Stimulated activated CD4-positive, alpha-beta T cell treated with anti-CD3 and anti-CD28 coated beads, TNF-alpha, amount 100 ng/mL, for 4 hours (primary cell): ENCODE measurements around the gene COQ4.
A peak's percentile ranks its signal among the peaks of the same experiment; 100 is the strongest.
"Not testable (repeated sequence)": the region's sequence is repeated elsewhere in the genome, so short reads cannot be mapped to it uniquely, and the experiment has no call there.

Source experiments
- DNase-seq, 3 experiments: peaks; one replicate each; pipeline ENCODE4 v3.0.0-alpha.2; 2020; ENCODE audit warnings: low read depth in 3 of 3

The COQ4 gene

DNA sequence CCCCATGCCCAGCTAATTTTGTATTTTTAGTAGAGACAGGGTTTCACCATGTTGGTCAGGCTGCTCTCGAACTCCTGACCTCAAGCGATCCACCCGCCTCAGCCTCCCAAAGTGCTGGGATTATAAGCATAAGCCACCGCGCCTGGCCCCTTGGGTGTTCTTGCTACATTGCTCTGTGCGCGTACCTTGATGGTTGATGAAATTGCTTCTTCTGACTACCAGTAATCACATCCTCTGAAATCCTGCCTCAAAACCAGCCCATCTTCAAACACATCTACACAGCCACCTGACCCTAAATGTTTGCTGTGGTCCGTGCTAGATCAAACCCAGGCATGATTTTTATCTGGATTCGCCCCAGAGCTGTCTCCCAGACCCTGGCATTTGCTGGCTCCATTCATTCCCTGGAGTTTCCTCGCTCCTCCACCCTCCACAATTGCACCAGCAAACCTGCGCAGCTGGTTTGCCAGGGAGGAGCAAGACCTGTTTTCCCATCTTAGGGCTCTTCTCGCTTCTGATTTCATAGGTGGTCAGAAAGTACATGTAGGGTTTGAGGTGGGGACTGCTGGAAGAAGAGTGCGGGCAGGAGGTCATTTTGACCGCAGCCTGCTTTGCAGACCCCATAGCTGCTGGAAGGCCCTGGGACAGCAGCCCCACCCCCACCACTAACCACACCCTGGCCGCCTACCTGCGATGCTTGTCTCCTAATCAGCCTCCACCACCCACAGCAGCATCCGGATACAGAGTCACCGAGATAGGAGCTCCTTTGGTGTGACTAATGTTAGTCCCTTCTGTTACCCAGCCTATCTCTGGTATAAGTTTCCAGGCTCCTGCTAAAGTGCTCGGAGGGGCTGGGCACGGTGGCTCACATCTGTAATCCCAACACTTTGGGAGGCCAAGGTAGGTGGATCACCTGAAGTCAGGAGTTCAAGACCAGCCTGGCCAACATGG lies 23.8 kb upstream of the COQ4 start:
- DNase-seq = no peak

GRCh38 chr9:128304136-128304970 lies 18.3 kb upstream of the COQ4 start:
- DNase-seq = no peak

- DNase-seq = no peak
These were observed 17.7 kb upstream of the COQ4 start for GRCh38 chr9:128304971-128305288.

- DNase-seq = no peak
These were observed 13.1 kb upstream of the COQ4 start for GRCh38 chr9:128309551-128309950.

GRCh38 chr9:128310461-128310860 lies 12.2 kb upstream of the COQ4 start:
- DNase-seq = no peak

DNA sequence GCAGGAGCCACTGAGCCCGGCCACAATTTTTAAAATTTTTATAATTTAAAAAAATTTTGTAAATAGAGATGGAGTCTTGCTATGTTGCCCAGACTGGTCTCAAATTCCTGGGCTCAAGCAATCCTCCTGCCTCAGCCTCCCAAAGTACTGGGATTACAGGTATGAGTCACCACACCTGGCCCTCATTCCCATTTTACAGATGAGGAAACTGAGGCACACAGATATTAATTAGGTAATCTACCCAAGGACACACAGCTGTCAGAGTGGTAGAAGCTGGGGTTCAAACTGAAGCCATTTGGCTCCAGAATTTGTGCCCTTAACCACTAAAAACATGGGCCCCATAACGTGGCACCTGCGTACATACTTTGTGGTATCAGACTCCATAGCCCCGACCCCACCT lies 7.9 kb upstream of the COQ4 start:
- no peak for DNase-seq

DNA sequence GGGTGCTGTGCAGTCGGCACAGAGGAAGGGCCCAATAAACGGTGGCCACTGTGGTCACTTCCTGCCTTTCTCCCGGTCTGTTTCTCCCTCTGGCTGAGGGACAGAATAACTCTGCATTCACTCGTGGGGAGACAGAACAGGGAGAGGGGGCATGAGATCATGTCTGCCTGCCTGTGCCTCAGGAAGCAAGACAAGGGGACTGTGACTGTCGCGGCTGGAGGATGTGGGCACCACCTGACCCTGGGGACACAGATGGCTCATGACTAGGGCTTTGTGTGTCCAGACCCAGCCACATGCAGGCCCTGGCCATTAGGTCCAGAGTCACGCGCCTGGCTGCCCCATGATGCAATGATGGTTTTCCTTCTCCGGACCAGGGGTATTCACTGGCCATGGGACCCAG lies 6.2 kb upstream of the COQ4 start:
- DNase-seq = no peak

GRCh38 chr9:128317629-128318028 lies 5.0 kb upstream of the COQ4 start:
- DNase-seq = no peak

- no peak for DNase-seq
These were observed 1.3 kb upstream of the COQ4 start for GRCh38 chr9:128321343-128321742.

- DNase-seq = no peak
These were observed 698 bp upstream of the COQ4 start for GRCh38 chr9:128321879-128322403.

GRCh38 chr9:128323212-128323730 lies 632 bp downstream of the COQ4 start:
- DNase-seq = no peak

DNA sequence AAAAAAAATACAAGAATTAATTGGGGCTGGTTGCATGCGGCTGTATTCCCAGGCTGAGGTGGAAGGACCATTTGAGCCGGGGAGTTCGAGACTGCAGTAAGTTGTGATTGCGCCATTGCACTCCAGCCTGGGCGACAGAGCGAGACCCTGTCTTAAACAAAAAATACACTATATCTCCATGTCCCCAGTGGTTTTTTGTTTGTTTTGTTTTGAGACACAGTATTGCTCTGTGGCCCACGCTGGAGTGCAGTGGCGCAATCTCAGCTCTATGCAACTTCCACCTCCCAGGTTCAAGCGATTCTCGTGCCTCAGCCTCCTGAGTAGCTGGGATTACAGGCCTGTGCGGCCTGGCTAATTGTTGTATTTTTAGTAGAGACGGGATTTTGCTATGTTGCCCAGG lies 1.2 kb downstream of the COQ4 start:
- no peak for DNase-seq

DNA sequence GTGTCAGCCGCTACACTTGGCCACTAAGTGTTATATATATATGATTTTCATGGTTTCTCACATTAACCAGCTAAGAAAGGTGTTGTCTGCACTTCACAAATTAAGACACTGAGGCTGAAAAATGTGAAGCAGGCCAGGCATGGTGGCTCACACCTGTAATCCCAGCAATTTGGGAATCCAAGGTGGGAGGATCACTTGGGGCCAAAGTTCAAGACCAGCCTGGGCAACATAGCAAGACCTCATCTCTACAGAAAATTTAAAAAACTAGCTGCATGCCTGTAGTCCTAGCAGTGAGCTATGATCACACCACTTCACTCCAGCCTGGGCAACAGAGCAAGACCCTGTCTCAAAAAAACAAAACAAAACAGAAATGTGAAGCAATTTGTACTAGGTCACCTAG lies 1.8 kb downstream of the COQ4 start:
- DNase-seq = no peak

GRCh38 chr9:128325629-128326028 lies 3.0 kb downstream of the COQ4 start:
- DNase-seq = no peak

DNA sequence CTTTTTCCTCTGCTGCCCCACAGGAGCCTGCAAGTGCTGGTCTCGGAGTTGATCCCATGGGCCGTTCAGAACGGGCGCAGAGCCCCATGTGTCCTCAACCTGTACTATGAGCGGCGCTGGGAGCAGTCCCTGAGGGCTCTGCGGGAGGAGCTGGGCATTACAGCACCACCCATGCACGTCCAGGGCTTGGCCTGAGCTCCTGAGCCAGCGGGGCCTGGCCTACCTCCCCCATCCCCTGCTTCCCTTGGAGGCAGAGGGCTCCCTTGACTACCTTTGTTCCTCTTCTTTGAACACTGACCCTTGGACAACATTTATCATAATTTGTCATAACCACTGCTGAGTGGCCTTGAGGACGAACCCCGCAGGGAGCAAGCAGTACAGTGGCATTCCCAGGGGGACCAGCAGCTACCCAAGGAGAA lies 10.8 kb downstream of the COQ4 start:
- DNase-seq = no peak

GRCh38 chr9:128335161-128335560 lies 12.5 kb downstream of the COQ4 start:
- DNase-seq = no peak

GRCh38 chr9:128335914-128336313 lies 13.3 kb downstream of the COQ4 start:
- DNase-seq = no peak

- no peak for DNase-seq
These were observed 15.3 kb downstream of the COQ4 start for GRCh38 chr9:128337936-128338335.

DNA sequence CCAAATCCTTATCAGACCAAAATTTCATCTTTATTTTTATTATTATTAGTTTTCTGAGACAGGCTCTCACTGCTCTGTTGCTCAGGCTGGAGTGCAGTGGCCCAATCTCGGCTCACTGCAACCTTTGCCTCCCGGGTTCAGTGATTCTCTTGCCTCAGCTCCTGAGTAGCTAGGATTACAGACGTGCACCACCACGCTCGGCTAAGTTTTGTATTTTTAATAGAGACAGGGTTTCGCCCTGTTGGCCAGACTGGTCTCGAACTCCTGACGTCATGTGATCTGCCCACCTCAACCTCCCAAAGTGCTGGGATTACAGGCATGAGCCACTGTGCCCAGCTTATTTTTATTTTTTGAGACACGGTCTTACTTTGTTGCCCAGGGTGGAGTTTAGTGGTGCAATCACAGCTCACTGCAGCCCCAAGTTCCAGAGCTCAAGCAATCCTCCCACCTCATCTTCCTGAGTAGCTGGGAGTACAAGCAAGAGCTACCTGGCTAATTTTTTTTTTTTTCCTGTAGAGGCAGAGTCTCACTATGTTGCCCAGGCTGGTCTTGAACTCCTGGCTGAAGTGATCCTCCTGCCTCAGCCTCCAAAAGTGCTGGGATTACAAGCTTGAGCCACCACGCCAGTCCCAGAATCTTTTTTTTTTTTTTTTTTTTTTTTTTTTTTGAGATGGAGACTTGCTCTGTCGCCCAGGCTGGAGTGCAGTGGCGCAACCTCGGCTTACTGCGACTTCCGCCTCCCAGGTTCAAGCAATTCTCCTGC lies 16.4 kb downstream of the COQ4 start:
- not testable (repeated sequence) for DNase-seq

GRCh38 chr9:128339761-128340690 lies 17.4 kb downstream of the COQ4 start, which contains the start of gene SLC27A4:
SLC27A4 (plus strand) TSS chr9:128340527; CDS start chr9:128343133, 2,606 bp downstream.
- DNase-seq = peak; percentile 57 to 64 (median 60)
